Limb (tissue), 2 donors: ENCODE results near the gene LHX3.

ENCODE experiments used
- DNase-seq, 2 donors: peaks; one replicate each; pipeline ENCODE4 v3.0.0-alpha.2; 2016; ENCODE audit errors: extremely low spot score in 2 of 2

Gene LHX3

GRCh38 chr9:136209232-136209631, 4.3 kb upstream of the LHX3 start:
- DNase-seq = no peak

GRCh38 chr9:136208675-136209074, 3.7 kb upstream of the LHX3 start:
- DNase-seq = no peak

GRCh38 chr9:136207616-136208015, 2.7 kb upstream of the LHX3 start:
- DNase-seq = no peak

GRCh38 chr9:136206602-136207275, 1.8 kb upstream of the LHX3 start:
- no peak for DNase-seq

- no peak for DNase-seq
Observed at GRCh38 chr9:136205707-136205992, 722 bp upstream of the LHX3 start.

GRCh38 chr9:136204145-136204805, 653 bp downstream of the LHX3 start:
- no peak for DNase-seq

GRCh38 chr9:136203408-136204144, 1.4 kb downstream of the LHX3 start:
- DNase-seq = no peak

GRCh38 chr9:136202454-136203407, 2.2 kb downstream of the LHX3 start:
- DNase-seq = no peak

GRCh38 chr9:136201609-136202453, 3.1 kb downstream of the LHX3 start:
- peak; percentile 7 to 76 for DNase-seq

GRCh38 chr9:136201174-136201573, 3.8 kb downstream of the LHX3 start:
- no peak for DNase-seq

GRCh38 chr9:136200424-136200823, 4.5 kb downstream of the LHX3 start:
- DNase-seq = no peak

GRCh38 chr9:136199391-136200288, 5.3 kb downstream of the LHX3 start:
- no peak for DNase-seq

GRCh38 chr9:136198605-136199083, 6.3 kb downstream of the LHX3 start:
- no peak for DNase-seq

- no peak for DNase-seq
Observed at GRCh38 chr9:136197930-136198604, 6.9 kb downstream of the LHX3 start.

GRCh38 chr9:136197084-136197875, 7.6 kb downstream of the LHX3 start:
- no peak for DNase-seq

GRCh38 chr9:136196404-136197083, 8.4 kb downstream of the LHX3 start:
- no peak for DNase-seq

GRCh38 chr9:136194540-136194939, 10.4 kb downstream of the LHX3 start:
- DNase-seq = no peak

GRCh38 chr9:136193891-136194279, 11.0 kb downstream of the LHX3 start:
- no peak for DNase-seq
